Lung (tissue), 12 donors: ENCODE measurements around the gene NOL7. TPM values are rescaled to one million over a fixed set of nuclear protein-coding genes. Genes with fewer than 3 reads are reported as not detected.

Experiments used
- ATAC-seq: fragments of 200-7000 bp; cut with Tn5 transposase; one replicate; pipeline ENCODE4 v1.9.1; 2020; ENCODE audit warnings: moderate number of reproducible peaks; ENCODE audit not compliant: insufficient read depth, low FRiP score
- DNase-seq, 3 donors: peaks; one replicate each; pipeline ENCODE4 v3.0.0-alpha.2; 2013 to 2017
- H3K27ac ChIP-seq, 2 donors: one replicate each; pipeline ENCODE4 v1.5.1; 2013; ENCODE audit warnings: mild to moderate bottlenecking in 2 of 2, moderate library complexity in 2 of 2, control low read depth in 1 of 2, inconsistent platforms in 1 of 2, low read depth in 1 of 2, low read length in 1 of 2
- H3K27me3 ChIP-seq, 3 donors: one replicate each; pipeline ENCODE4 v1.5.1; 2013; ENCODE audit warnings: low read length in 2 of 3; ENCODE audit not compliant: control insufficient read depth in 3 of 3, insufficient read depth in 3 of 3
- H3K36me3 ChIP-seq, 4 donors: one replicate each; pipeline ENCODE4 v1.5.1; 2013; ENCODE audit warnings: low read length in 4 of 4, mild to moderate bottlenecking in 1 of 4, moderate library complexity in 1 of 4; ENCODE audit not compliant: control insufficient read depth in 4 of 4, insufficient read depth in 4 of 4
- H3K4me1 ChIP-seq, 5 donors: one replicate each; pipeline ENCODE4 v1.5.1; 2013; ENCODE audit warnings: low read length in 5 of 5, mild to moderate bottlenecking in 2 of 5, moderate library complexity in 1 of 5; ENCODE audit not compliant: control insufficient read depth in 5 of 5, insufficient read depth in 5 of 5
- H3K4me3 ChIP-seq: one replicate; pipeline ENCODE4 v1.5.1; 2013; ENCODE audit warnings: mild to moderate bottlenecking, control low read depth, moderate library complexity
- H3K9ac ChIP-seq, 2 donors: one replicate each; pipeline ENCODE4 v1.5.1; 2013; ENCODE audit warnings: low read length in 2 of 2, control low read depth in 1 of 2; ENCODE audit not compliant: insufficient read depth in 1 of 2
- H3K9me3 ChIP-seq, 4 donors: one replicate each; pipeline ENCODE4 v1.5.1; 2013; ENCODE audit warnings: low read length in 3 of 4, mild to moderate bottlenecking in 1 of 4, moderate library complexity in 1 of 4; ENCODE audit not compliant: control insufficient read depth in 4 of 4, insufficient read depth in 3 of 4
- CTCF ChIP-seq: IDR thresholded peaks from 2 replicates; pipeline ENCODE4 v1.5.1; 2012; ENCODE audit warnings: mild to moderate bottlenecking; ENCODE audit errors: control extremely low read depth, extremely low read depth
- WGBS, 2 donors: extraction: QIAGEN DNeasy Blood & Tissue Kit; methylation state at CpG; one replicate each; pipeline ENCODE4 v1.1.7; 2013; 5-methylcytosine and 5-hydroxymethylcytosine counted together
- polyA plus RNA-seq, 2 donors: library from polyadenylated mRNA; stranded (reverse); fragments of 200-250 nt; gene quantifications; one replicate each; pipeline ENCODE4 v1.2.1, GENCODE V29; 2013
- total RNA-seq, 2 donors: library from RNA; depleted of rRNA in 1 of 2; stranded (reverse); fragments of >200 nt in 1 of 2; gene quantifications; one replicate each; pipeline ENCODE4 v1.2.1, GENCODE V29; 2014 to 2021
- donor health status: control.
- donor health status: control.
- donor health status: Bipolar disorder and iron deficiency.
- donor health status: healthy.
- donor health status: DM: yes; HTN: yes; CAD: no.

The NOL7 gene
- total and polyA plus RNA-seq, 4 donors: 48.0 to 75.8 (median 57.5) TPM

GRCh38 chr6:13638014-13638413, 22.9 kb downstream of the NOL7 start:
- TF ChIP-seq CTCF: no peak
- no peaks in the 10 kb centered on the region for H3K4me1 ChIP-seq
- H3K27me3 ChIP-seq: no peaks in the 10 kb centered on the region
- no peak for ATAC-seq
- H3K9me3 ChIP-seq: no peaks in the 10 kb centered on the region
- no peak overlapping the region for H3K9ac ChIP-seq
- 76 to 95% methylated on average over 1 of the region's 1 CpG for WGBS, 2 donors
- H3K27ac ChIP-seq: no peak overlapping the region
- no peak for DNase-seq
- H3K36me3 ChIP-seq: peaks cover 5 to 21% (median 14%) of the 10 kb centered on the region in 4 donors
- H3K4me3 ChIP-seq: no peak overlapping the region

- no peak for DNase-seq
- Histone ChIP-seq H3K9ac (no peak overlapping the region), H3K27ac (no peak overlapping the region), H3K27me3 (no peaks in the 10 kb centered on the region), H3K9me3 (no peaks in the 10 kb centered on the region), H3K4me1 (no peaks in the 10 kb centered on the region), H3K4me3 (no peak overlapping the region), H3K36me3 (peaks cover 5 to 24% (median 14%) of the 10 kb centered on the region in 4 donors)
- 43 to 80% methylated on average over 4 of the region's 4 CpGs for WGBS, 2 donors
- no peak for TF ChIP-seq CTCF
- ATAC-seq: no peak
Measured at GRCh38 chr6:13638626-13639025, 23.5 kb downstream of the NOL7 start.

- TF ChIP-seq CTCF: no peak
- 47 to 63% methylated on average over 5 of the region's 5 CpGs for WGBS, 2 donors
- H3K9me3 ChIP-seq: no peaks in the 10 kb centered on the region
- no peak overlapping the region for H3K9ac ChIP-seq
- DNase-seq: no peak
- H3K27ac ChIP-seq: no peak overlapping the region
- ATAC-seq: no peak
- no peak overlapping the region for H3K4me3 ChIP-seq
- no peaks in the 10 kb centered on the region for H3K27me3 ChIP-seq
- peaks cover 7 to 24% (median 12%) of the 10 kb centered on the region in 4 donors for H3K36me3 ChIP-seq
- no peaks in the 10 kb centered on the region for H3K4me1 ChIP-seq
Measured at GRCh38 chr6:13641315-13641714, 26.2 kb downstream of the NOL7 start.

GRCh38 chr6:13643125-13643524, 28.0 kb downstream of the NOL7 start:
- Histone ChIP-seq H3K36me3 (peaks cover 3 to 20% (median 7%) of the 10 kb centered on the region in 4 donors), H3K9ac (no peak overlapping the region), H3K27ac (no peak overlapping the region), H3K4me1 (peaks cover 0 to 3% (median 0%) of the 10 kb centered on the region in 5 donors), H3K27me3 (no peaks in the 10 kb centered on the region), H3K4me3 (no peak overlapping the region), H3K9me3 (no peaks in the 10 kb centered on the region)
- 81 to 84% methylated on average over 3 of the region's 3 CpGs for WGBS, 2 donors
- TF ChIP-seq CTCF: no peak
- no peak for ATAC-seq
- no peak for DNase-seq
